ENCODE measurements around the gene KLHL29.

- no peak for TF ChIP-seq POLR2AphosphoS5 (IDR thresholded peaks at IDR 0.05)
- TF ChIP-seq CTCF (IDR thresholded peaks at IDR 0.05 in 8 of 11, conservative IDR thresholded peaks at IDR 0.05 in 3 of 11): no peak
Observed at GRCh38 chr2:23378496-23378895, 6.5 kb upstream of the KLHL29 start.
